Limb (tissue), 2 donors: ENCODE results near the gene AIP.

Experiments used
- DNase-seq, 2 donors: peaks; one replicate each; pipeline ENCODE4 v3.0.0-alpha.2; 2016; ENCODE audit errors: extremely low spot score in 2 of 2

The AIP gene

DNA sequence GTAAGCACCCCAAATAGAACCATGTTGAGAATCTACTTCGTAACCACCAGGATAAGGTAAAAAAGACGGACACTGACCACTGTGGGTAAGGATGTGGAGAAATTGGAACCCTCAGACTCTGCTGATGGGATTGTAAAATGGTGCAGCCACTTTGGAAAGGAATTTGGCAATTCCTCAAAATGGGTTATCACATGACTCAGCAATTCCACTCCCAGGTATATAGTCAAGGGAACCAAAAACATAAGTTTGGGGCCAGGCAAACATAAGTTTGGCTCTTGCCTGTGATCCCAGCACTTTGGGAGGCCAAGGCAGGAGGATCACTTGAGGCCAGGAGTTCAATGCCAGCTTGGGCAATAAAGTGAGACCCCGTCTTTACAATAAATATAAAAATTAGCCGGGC, 45.5 kb downstream of the AIP start:
- no peak for DNase-seq

- DNase-seq, result no peak
These were observed 47.4 kb downstream of the AIP start for GRCh38 chr11:67530282-67530592.

DNA sequence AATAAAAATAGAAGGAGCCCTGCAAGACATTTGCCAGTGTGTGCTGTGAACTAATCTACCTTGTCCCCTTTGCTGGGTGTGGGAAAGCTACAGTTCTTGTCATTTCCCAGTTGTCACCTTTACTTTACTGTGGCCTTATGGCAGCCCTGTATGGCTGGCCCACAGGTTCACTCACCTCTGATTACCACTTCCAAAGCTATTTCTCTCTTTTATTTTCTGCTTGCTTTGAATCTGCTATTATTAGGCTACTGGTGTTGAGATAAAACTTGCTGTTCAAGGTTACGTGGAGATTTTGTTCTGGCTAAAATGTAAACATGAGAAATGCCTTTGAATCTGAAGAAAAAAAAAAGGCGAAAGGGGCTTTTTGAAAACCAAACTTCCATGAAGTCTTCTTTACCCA, 50.1 kb downstream of the AIP start:
- no peak for DNase-seq

- no peak for DNase-seq
These were observed 51.3 kb downstream of the AIP start for GRCh38 chr11:67534070-67534679.

DNA sequence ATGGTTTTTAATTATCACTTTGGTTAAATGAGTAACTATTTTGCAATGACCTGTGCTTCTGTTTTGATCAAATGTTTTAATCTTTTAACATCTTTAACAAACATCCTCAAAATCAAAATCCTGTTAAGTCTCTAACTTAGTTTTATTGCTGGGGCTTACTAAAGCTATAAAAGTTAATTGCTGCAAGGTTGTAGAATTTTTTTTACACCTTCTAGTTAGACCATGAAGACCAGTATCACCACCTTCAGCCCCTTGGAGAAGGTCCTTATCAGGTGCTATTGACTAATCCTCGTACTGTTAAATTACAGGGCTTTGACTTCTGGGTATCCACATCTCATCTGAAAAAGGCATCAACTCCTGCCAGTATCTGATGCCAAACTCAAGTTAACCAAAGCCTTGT, 52.7 kb downstream of the AIP start:
- no peak for DNase-seq

GRCh38 chr11:67538306-67538705, 55.5 kb downstream of the AIP start:
- DNase-seq, result no peak

DNA sequence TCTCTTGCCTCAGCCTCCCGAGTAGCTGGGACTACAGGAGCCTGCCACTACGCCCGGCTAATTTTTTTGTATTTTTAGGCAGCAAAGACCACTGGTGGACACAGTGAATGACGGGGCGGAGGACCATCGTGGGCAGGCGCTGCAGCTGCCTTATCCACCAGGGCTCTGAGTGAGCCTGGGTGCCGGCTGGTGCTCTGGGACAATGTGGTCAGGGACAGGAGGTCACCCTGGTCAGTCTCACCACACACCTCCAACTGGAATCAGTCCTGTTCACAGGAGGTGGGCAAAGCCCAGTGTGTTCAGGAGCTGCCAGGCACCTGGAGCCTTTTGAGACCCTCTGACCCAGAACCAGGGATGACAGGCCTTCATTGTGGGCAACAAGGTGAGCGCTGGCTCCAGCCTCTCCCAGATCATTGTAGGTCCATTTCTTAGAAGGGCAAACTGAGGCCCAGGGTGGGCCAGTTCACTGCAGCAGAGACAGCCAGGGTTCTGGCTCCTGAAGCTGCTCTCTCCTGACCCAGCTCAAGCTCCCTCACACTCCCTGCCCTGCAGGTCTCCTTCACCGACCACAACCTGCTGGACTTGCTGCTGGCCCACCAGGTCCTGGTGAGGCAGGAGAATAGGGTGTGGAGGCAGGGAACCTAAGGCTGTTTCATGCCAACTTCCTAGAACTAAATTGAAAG, 56.1 kb downstream of the AIP start:
- DNase-seq, result no peak

DNA sequence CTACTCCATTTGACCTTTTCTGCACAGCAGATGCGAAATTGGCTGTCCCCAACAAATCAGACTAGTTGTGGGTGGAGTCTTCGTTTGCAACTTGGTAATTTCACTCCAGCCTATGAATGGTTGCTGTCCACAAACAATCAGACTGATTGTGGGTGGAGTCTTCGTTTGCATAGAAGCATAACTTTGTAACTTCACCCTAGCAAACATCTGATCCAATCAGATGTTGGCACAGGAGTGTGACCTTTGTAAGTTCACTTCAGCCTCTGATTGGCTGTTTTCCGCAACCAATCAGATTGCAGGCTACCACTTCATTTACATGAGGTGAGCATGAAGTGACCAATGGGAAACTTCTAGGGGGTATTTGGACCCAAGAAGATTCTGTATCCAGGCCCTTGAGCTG, 56.7 kb downstream of the AIP start:
- DNase-seq, result no peak
